Trophoblast cell (in vitro differentiated cells and primary cell): Measurements from ENCODE around the gene XIRP2.

Experiments used
- DNase-seq, 2 donors: peaks; one replicate each; pipeline ENCODE4 v3.0.0-alpha.2; 2016
- H2AFZ ChIP-seq: 2 replicates; pipeline ENCODE4 v1.6.1; 2013; ENCODE audit warnings: low read length, moderate library complexity, mild to moderate bottlenecking; ENCODE audit not compliant: insufficient read depth, poor library complexity
- H2AK5ac ChIP-seq: 2 replicates; pipeline ENCODE4 v1.6.1; 2013; ENCODE audit warnings: mild to moderate bottlenecking, low read length
- H2BK120ac ChIP-seq: 2 replicates; pipeline ENCODE4 v1.6.1; 2013; ENCODE audit warnings: low read length, mild to moderate bottlenecking, moderate library complexity; ENCODE audit not compliant: insufficient read depth, poor library complexity
- H2BK12ac ChIP-seq: 2 replicates; pipeline ENCODE4 v1.6.1; 2013; ENCODE audit warnings: mild to moderate bottlenecking, low read length, moderate library complexity
- H2BK5ac ChIP-seq: 2 replicates; pipeline ENCODE4 v1.6.1; 2013; ENCODE audit warnings: low read length, low read depth, moderate library complexity, mild to moderate bottlenecking; ENCODE audit not compliant: poor library complexity
- H3K14ac ChIP-seq: 2 replicates; pipeline ENCODE4 v1.6.1; 2013; ENCODE audit warnings: mild to moderate bottlenecking, low read length
- H3K18ac ChIP-seq: 2 replicates; pipeline ENCODE4 v1.6.1; 2013; ENCODE audit warnings: mild to moderate bottlenecking, low read length
- H3K23ac ChIP-seq: 2 replicates; pipeline ENCODE4 v1.6.1; 2013; ENCODE audit warnings: low read length
- H3K27ac ChIP-seq: 2 replicates; pipeline ENCODE4 v1.5.1; 2013; ENCODE audit warnings: low read depth, mild to moderate bottlenecking, inconsistent platforms, low read length, moderate library complexity
- H3K27me3 ChIP-seq: 2 replicates; pipeline ENCODE4 v1.6.1; 2013; ENCODE audit warnings: inconsistent platforms, mild to moderate bottlenecking, low read length, moderate library complexity; ENCODE audit not compliant: insufficient read depth
- H3K36me3 ChIP-seq, 2 experiments: 1 replicate in 1 of 2; 2 replicates in 1 of 2; pipeline ENCODE4 v1.6.1; 2013; ENCODE audit warnings: low read length in 2 of 2, mild to moderate bottlenecking in 2 of 2, moderate library complexity in 1 of 2; ENCODE audit not compliant: insufficient read depth in 2 of 2, control insufficient read depth in 1 of 2
- H3K4ac ChIP-seq: 2 replicates; pipeline ENCODE4 v1.6.1; 2013; ENCODE audit warnings: low read depth, mild to moderate bottlenecking, low read length, moderate library complexity
- H3K4me1 ChIP-seq, 2 experiments: 1 replicate in 1 of 2; 2 replicates in 1 of 2; pipeline ENCODE4 v1.6.1; 2013; ENCODE audit warnings: low read length in 2 of 2, mild to moderate bottlenecking in 2 of 2, moderate library complexity in 1 of 2; ENCODE audit not compliant: insufficient read depth in 2 of 2, control insufficient read depth in 1 of 2
- H3K4me2 ChIP-seq: 2 replicates; pipeline ENCODE4 v1.6.1; 2013; ENCODE audit warnings: inconsistent platforms, mild to moderate bottlenecking, low read length, moderate library complexity
- H3K4me3 ChIP-seq: 2 replicates; pipeline ENCODE4 v1.5.1; 2013; ENCODE audit warnings: mild to moderate bottlenecking, low read depth, low read length, inconsistent platforms
- H3K79me1 ChIP-seq: one replicate; pipeline ENCODE4 v1.6.1; 2013; ENCODE audit warnings: low read length
- H3K79me2 ChIP-seq: 2 replicates; pipeline ENCODE4 v1.6.1; 2013; ENCODE audit warnings: low read length, mild to moderate bottlenecking; ENCODE audit not compliant: control insufficient read depth, insufficient read depth, poor library complexity
- H3K9ac ChIP-seq: 2 replicates; pipeline ENCODE4 v1.6.1; 2013; ENCODE audit warnings: mild to moderate bottlenecking, low read length
- H3K9me3 ChIP-seq: 2 replicates; pipeline ENCODE4 v1.6.1; 2013; ENCODE audit warnings: low read depth, mild to moderate bottlenecking, control low read depth, inconsistent platforms, low read length; ENCODE audit not compliant: insufficient read depth
- H4K12ac ChIP-seq: 2 replicates; pipeline ENCODE4 v1.6.1; 2013; ENCODE audit warnings: low read depth, mild to moderate bottlenecking, low read length, moderate library complexity
- H4K8ac ChIP-seq: 2 replicates; pipeline ENCODE4 v1.6.1; 2013; ENCODE audit warnings: low read depth, mild to moderate bottlenecking, low read length, moderate library complexity
- H4K91ac ChIP-seq: one replicate; pipeline ENCODE4 v1.6.1; 2013; ENCODE audit warnings: low read depth, mild to moderate bottlenecking, low read length, moderate library complexity
- WGBS: extraction: QIAGEN DNeasy Blood & Tissue Kit; methylation state at CpG from one replicate; pipeline ENCODE4 v1.1.7; 2013; ENCODE audit warnings: missing lambda C conversion rate; ENCODE audit not compliant: insufficient read length, insufficient coverage; ENCODE audit errors: extremely low coverage; 5-methylcytosine and 5-hydroxymethylcytosine counted together

XIRP2 gene

GRCh38 chr2:166899676-166900075, 11.4 kb downstream of the XIRP2 start:
- H2BK5ac ChIP-seq = no peak overlapping the region
- H4K12ac ChIP-seq = no peak overlapping the region
- H4K8ac ChIP-seq = no peak overlapping the region
- no peak overlapping the region for H2BK12ac ChIP-seq
- H3K79me1 ChIP-seq = no peaks in the 10 kb centered on the region
- no peaks in the 10 kb centered on the region for H3K36me3 ChIP-seq
- H3K4ac ChIP-seq = no peak overlapping the region
- DNase-seq = no peak
- no peak overlapping the region for H3K14ac ChIP-seq
- H3K23ac ChIP-seq = no peak overlapping the region
- WGBS = no CpG with 5 or more reads among the region's 5 CpGs
- no peaks in the 10 kb centered on the region for H3K79me2 ChIP-seq
- H2BK120ac ChIP-seq = no peak overlapping the region
- H3K9ac ChIP-seq = no peak overlapping the region
- H3K4me3 ChIP-seq = no peak overlapping the region
- H3K9me3 ChIP-seq = no peaks in the 10 kb centered on the region
- H3K4me2 ChIP-seq = no peak overlapping the region
- H4K91ac ChIP-seq = no peak overlapping the region
- no peak overlapping the region for H2AFZ ChIP-seq
- no peaks in the 10 kb centered on the region for H3K4me1 ChIP-seq
- no peak overlapping the region for H3K18ac ChIP-seq
- no peak overlapping the region for H3K27ac ChIP-seq
- H2AK5ac ChIP-seq = no peak overlapping the region
- no peaks in the 10 kb centered on the region for H3K27me3 ChIP-seq

GRCh38 chr2:166900700-166901099, 12.4 kb downstream of the XIRP2 start:
- no peak overlapping the region for H2BK12ac ChIP-seq
- H3K9ac ChIP-seq = no peak overlapping the region
- H2BK5ac ChIP-seq = no peak overlapping the region
- no peaks in the 10 kb centered on the region for H3K79me2 ChIP-seq
- H4K12ac ChIP-seq = no peak overlapping the region
- no peak overlapping the region for H3K4ac ChIP-seq
- no peaks in the 10 kb centered on the region for H3K9me3 ChIP-seq
- H3K36me3 ChIP-seq = no peaks in the 10 kb centered on the region
- H2AK5ac ChIP-seq = no peak overlapping the region
- no peaks in the 10 kb centered on the region for H3K4me1 ChIP-seq
- no peak overlapping the region for H3K4me3 ChIP-seq
- no peak for DNase-seq
- no CpG with 5 or more reads among the region's 2 CpGs for WGBS
- H3K4me2 ChIP-seq = no peak overlapping the region
- no peak overlapping the region for H3K14ac ChIP-seq
- H3K27ac ChIP-seq = no peak overlapping the region
- no peak overlapping the region for H3K23ac ChIP-seq
- H3K79me1 ChIP-seq = no peaks in the 10 kb centered on the region
- H4K91ac ChIP-seq = no peak overlapping the region
- no peak overlapping the region for H4K8ac ChIP-seq
- no peak overlapping the region for H2AFZ ChIP-seq
- H3K27me3 ChIP-seq = no peaks in the 10 kb centered on the region
- no peak overlapping the region for H3K18ac ChIP-seq
- H2BK120ac ChIP-seq = no peak overlapping the region

GRCh38 chr2:166901336-166901735, 13.1 kb downstream of the XIRP2 start:
- Histone ChIP-seq H2BK12ac (no peak overlapping the region), H3K4me1 (no peaks in the 10 kb centered on the region), H3K9ac (no peak overlapping the region), H2AK5ac (no peak overlapping the region), H3K4me2 (no peak overlapping the region), H4K8ac (no peak overlapping the region), H3K18ac (no peak overlapping the region), H3K79me2 (no peaks in the 10 kb centered on the region), H2AFZ (no peak overlapping the region), H2BK120ac (no peak overlapping the region), H4K12ac (no peak overlapping the region), H3K4me3 (no peak overlapping the region), H3K79me1 (no peaks in the 10 kb centered on the region), H3K36me3 (no peaks in the 10 kb centered on the region), H3K14ac (no peak overlapping the region), H2BK5ac (no peak overlapping the region), H3K4ac (no peak overlapping the region), H4K91ac (no peak overlapping the region), H3K23ac (no peak overlapping the region), H3K27ac (no peak overlapping the region), H3K9me3 (no peaks in the 10 kb centered on the region), H3K27me3 (no peaks in the 10 kb centered on the region)
- no peak for DNase-seq
- WGBS = no CpG with 5 or more reads among the region's 2 CpGs

GRCh38 chr2:166916987-166917386, 28.7 kb downstream of the XIRP2 start:
- Histone ChIP-seq H4K91ac (no peak overlapping the region), H4K12ac (no peak overlapping the region), H3K9me3 (no peaks in the 10 kb centered on the region), H3K23ac (no peak overlapping the region), H3K4me2 (no peak overlapping the region), H3K79me2 (no peaks in the 10 kb centered on the region), H3K27me3 (no peaks in the 10 kb centered on the region), H2BK12ac (no peak overlapping the region), H3K4me1 (no peaks in the 10 kb centered on the region), H3K36me3 (no peaks in the 10 kb centered on the region), H3K14ac (no peak overlapping the region), H3K4me3 (no peak overlapping the region), H2AFZ (no peak overlapping the region), H2AK5ac (no peak overlapping the region), H3K79me1 (no peaks in the 10 kb centered on the region), H3K9ac (no peak overlapping the region), H3K27ac (no peak overlapping the region), H4K8ac (no peak overlapping the region), H2BK120ac (no peak overlapping the region), H3K18ac (no peak overlapping the region), H3K4ac (no peak overlapping the region), H2BK5ac (no peak overlapping the region)
- no CpG with 5 or more reads among the region's 4 CpGs for WGBS
- no peak for DNase-seq
